ENCODE data around the gene TDO2.

- TF ChIP-seq CTCF (IDR thresholded peaks at IDR 0.05) (no peak), POLR2A (IDR thresholded peaks at IDR 0.05) (no peak)
Observed at GRCh38 chr4:155964016-155964891, 60.8 kb downstream of the TDO2 start.

Measured in prostate gland (tissue), 2 donors.